GM18502 (cell line): ENCODE results near the gene VOPP1.

Experiments used
- ATAC-seq: cut with Tn5 transposase; IDR thresholded peaks from one replicate; pipeline ENCODE4 v1.9.1; 2021; ENCODE audit warnings: mild to moderate bottlenecking; ENCODE audit not compliant: unreplicated experiment, poor library complexity

Gene VOPP1

GRCh38 chr7:55441774-55442522, 130.4 kb downstream of the VOPP1 start:
- no peak for ATAC-seq

- ATAC-seq = no peak
Observed at GRCh38 chr7:55441002-55441401, 131.3 kb downstream of the VOPP1 start.

- ATAC-seq = no peak
Observed at GRCh38 chr7:55440040-55440690, 132.1 kb downstream of the VOPP1 start.

GRCh38 chr7:55439627-55440026, 132.7 kb downstream of the VOPP1 start:
- no peak for ATAC-seq

- no peak for ATAC-seq
Observed at GRCh38 chr7:55438757-55439525, 133.4 kb downstream of the VOPP1 start.

- no peak for ATAC-seq
Observed at GRCh38 chr7:55438085-55438756, 134.1 kb downstream of the VOPP1 start.

GRCh38 chr7:55437375-55437774, 134.9 kb downstream of the VOPP1 start:
- no peak for ATAC-seq

GRCh38 chr7:55436457-55436856, 135.8 kb downstream of the VOPP1 start:
- no peak for ATAC-seq

GRCh38 chr7:55435466-55435865, 136.8 kb downstream of the VOPP1 start:
- no peak for ATAC-seq

GRCh38 chr7:55432939-55433784, 139.1 kb downstream of the VOPP1 start:
- ATAC-seq = peak; percentile 79

- no peak for ATAC-seq
Observed at GRCh38 chr7:55432506-55432905, 139.8 kb downstream of the VOPP1 start.

GRCh38 chr7:55431898-55432297, 140.4 kb downstream of the VOPP1 start:
- no peak for ATAC-seq

GRCh38 chr7:55429835-55430499, 142.3 kb downstream of the VOPP1 start:
- ATAC-seq = no peak

GRCh38 chr7:55427800-55428199, 144.5 kb downstream of the VOPP1 start:
- ATAC-seq = no peak

GRCh38 chr7:55427342-55427741, 145.0 kb downstream of the VOPP1 start:
- no peak for ATAC-seq

GRCh38 chr7:55426676-55427075, 145.6 kb downstream of the VOPP1 start:
- no peak for ATAC-seq

- ATAC-seq = no peak
Observed at GRCh38 chr7:55425141-55425752, 147.1 kb downstream of the VOPP1 start.

GRCh38 chr7:55423891-55424290, 148.4 kb downstream of the VOPP1 start:
- ATAC-seq = no peak

GRCh38 chr7:55423277-55423711, 149.0 kb downstream of the VOPP1 start:
- no peak for ATAC-seq
